Large intestine (tissue), 1 donor: ENCODE results near the gene TUBA1A. TPM values are rescaled to one million over a fixed set of nuclear protein-coding genes. Genes with fewer than 3 reads are reported as not detected.

ENCODE experiments used
- polyA plus RNA-seq: library from polyadenylated mRNA; unstranded; fragments of 120-200 nt; gene quantifications from one replicate; pipeline ENCODE4 v1.2.1, GENCODE V29; 2013

Gene TUBA1A
- polyA plus RNA-seq, 1 donor, result 547 TPM

Other genes starting within 250 kb of the TUBA1A start
- gene ARF3, start 231.6 kb downstream of the TUBA1A start, polyA plus RNA-seq, result 92.4 TPM
- 0.33 TPM for gene WNT10B, start 217.3 kb downstream of the TUBA1A start, polyA plus RNA-seq
- gene WNT1, start 210.8 kb downstream of the TUBA1A start, polyA plus RNA-seq, result not detected
- 0.43 TPM for gene DDN, start 189.7 kb downstream of the TUBA1A start, polyA plus RNA-seq
- 66.8 TPM for gene PRKAG1, start 170.3 kb downstream of the TUBA1A start, polyA plus RNA-seq
- gene KMT2D, start 128.3 kb downstream of the TUBA1A start, polyA plus RNA-seq, result 46.1 TPM
- 0.79 TPM for gene RHEBL1, start 119.1 kb downstream of the TUBA1A start, polyA plus RNA-seq
- gene DHH, start 94.3 kb downstream of the TUBA1A start, polyA plus RNA-seq, result 0.52 TPM
- 111 TPM for gene LMBR1L, start 78.2 kb downstream of the TUBA1A start, polyA plus RNA-seq
- gene TUBA1B, start 57.7 kb downstream of the TUBA1A start, polyA plus RNA-seq, result 751 TPM
- 237 TPM for gene TUBA1C, start 76.0 kb upstream of the TUBA1A start, polyA plus RNA-seq
- gene PRPH, start 106.1 kb upstream of the TUBA1A start, polyA plus RNA-seq, result 115 TPM
- 15.8 TPM for gene TROAP, start 134.2 kb upstream of the TUBA1A start, polyA plus RNA-seq
- 0.01 TPM for gene C1QL4, start 148.1 kb upstream of the TUBA1A start, polyA plus RNA-seq
- gene DNAJC22, start 157.8 kb upstream of the TUBA1A start, polyA plus RNA-seq, result 50.0 TPM
- gene SPATS2, start 178.4 kb upstream of the TUBA1A start, polyA plus RNA-seq, result 22.7 TPM